ENCODE measurements around the gene SLC10A1. TPM values are rescaled to one million over a fixed set of nuclear protein-coding genes. Genes with fewer than 3 reads are reported as not detected.

Gene SLC10A1
- total and polyA plus RNA-seq, 2 experiments from 2014 or later, result not detected

- H3K4me1 ChIP-seq (ENCODE audit: insufficient read depth), result peaks cover 19% of the 10 kb centered on the region
- no peak overlapping the region for H2AFZ ChIP-seq
- H3K36me3 ChIP-seq (ENCODE audit: low read depth), result peaks cover 85% of the 10 kb centered on the region
- no peak overlapping the region for H3K27ac ChIP-seq
- no peak for DNase-seq
- H4K20me1 ChIP-seq (ENCODE audit: insufficient read depth), result peaks cover 22% of the 10 kb centered on the region; the same call in 1 of the 2 replicates
- no peaks in the 10 kb centered on the region for H3K9me3 ChIP-seq (ENCODE audit: low read depth)
- WGBS, 2 experiments (ENCODE audit: low coverage in 1 of 2, low lambda C conversion rate in 2 of 2, missing lambda C conversion rate in 2 of 2), result 94 to 95% methylated on average over 11 of the region's 11 CpGs
- in situ Hi-C loops (cut with MboI), result no loop called here
- H3K27me3 ChIP-seq (replicated peaks; ENCODE audit: insufficient read depth), result no peaks in the 10 kb centered on the region
- no peak for TF ChIP-seq EZH2 (IDR thresholded peaks at IDR 0.05; ENCODE audit: insufficient read depth, poor library complexity, severe bottlenecking)
- no peak for TF ChIP-seq EZH2phosphoT487 (IDR thresholded peaks at IDR 0.05; ENCODE audit: insufficient read depth, low read depth)
- peaks cover 70% of the 10 kb centered on the region for H3F3A ChIP-seq (ENCODE audit: insufficient read depth)
- H3K4me3 ChIP-seq, result no peak overlapping the region
- H3K9ac ChIP-seq, result no peak overlapping the region
- H3K4me2 ChIP-seq (ENCODE audit: unreplicated experiment), result no peak overlapping the region
- no peaks in the 10 kb centered on the region for H3K9me2 ChIP-seq (ENCODE audit: insufficient read depth)
- peaks cover 86% of the 10 kb centered on the region for H3K79me2 ChIP-seq (ENCODE audit: insufficient read depth)
Observed at GRCh38 chr14:69772082-69773017, 24.7 kb downstream of the SLC10A1 start.

DNA sequence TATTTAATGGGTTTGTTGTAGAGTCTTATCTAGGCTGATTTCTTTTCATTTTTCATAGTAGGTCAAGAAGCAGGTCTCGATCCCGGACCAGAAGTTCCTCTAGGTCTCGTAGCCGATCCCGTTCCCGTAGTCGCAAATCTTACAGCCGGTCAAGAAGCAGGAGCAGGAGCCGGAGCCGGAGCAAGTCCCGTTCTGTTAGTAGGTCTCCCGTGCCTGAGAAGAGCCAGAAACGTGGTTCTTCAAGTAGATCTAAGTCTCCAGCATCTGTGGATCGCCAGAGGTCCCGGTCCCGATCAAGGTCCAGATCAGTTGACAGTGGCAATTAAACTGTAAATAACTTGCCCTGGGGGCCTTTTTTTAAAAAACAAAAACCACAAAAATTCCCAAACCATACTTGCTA is 25.9 kb downstream of the SLC10A1 start:
- H3K79me2 ChIP-seq (ENCODE audit: insufficient read depth), result peaks cover 84% of the 10 kb centered on the region

DNA sequence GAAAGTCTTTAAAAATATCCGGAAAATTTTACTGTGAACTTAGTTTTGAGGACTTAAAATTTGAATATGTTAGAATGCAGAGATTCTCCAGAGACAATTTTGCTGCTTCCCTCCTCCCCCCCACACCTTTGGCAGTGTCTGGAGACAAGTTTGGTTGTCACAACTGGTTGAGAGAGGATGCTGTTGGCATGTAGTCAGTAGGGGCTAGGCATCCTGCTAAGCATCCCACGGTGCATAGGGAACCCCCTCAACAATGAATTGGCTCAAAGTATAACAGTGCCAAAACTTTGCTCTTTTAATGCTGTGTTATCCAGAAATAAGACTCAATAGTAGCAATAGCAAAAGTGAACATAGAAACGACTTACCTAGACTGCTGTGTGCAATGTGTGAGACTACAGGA is 26.5 kb downstream of the SLC10A1 start:
- no peak for DNase-seq
- H3K27me3 ChIP-seq (replicated peaks; ENCODE audit: insufficient read depth), result no peaks in the 10 kb centered on the region
- no peak overlapping the region for H3K4me2 ChIP-seq (ENCODE audit: unreplicated experiment)
- no peak overlapping the region for H3K27ac ChIP-seq
- in situ Hi-C loops (cut with MboI), result no loop called here
- no peak overlapping the region for H3K4me3 ChIP-seq
- peaks cover 22% of the 10 kb centered on the region; the same call in 1 of the 2 replicates for H4K20me1 ChIP-seq (ENCODE audit: insufficient read depth)
- TF ChIP-seq EZH2phosphoT487 (IDR thresholded peaks at IDR 0.05; ENCODE audit: insufficient read depth, low read depth) (no peak), EZH2 (IDR thresholded peaks at IDR 0.05; ENCODE audit: insufficient read depth, poor library complexity, severe bottlenecking) (no peak)
- H3K79me2 ChIP-seq (ENCODE audit: insufficient read depth), result peaks cover 79% of the 10 kb centered on the region
- WGBS, 2 experiments (ENCODE audit: low coverage in 1 of 2, low lambda C conversion rate in 2 of 2, missing lambda C conversion rate in 2 of 2), result 97 to 99% methylated on average over 3 of the region's 3 CpGs
- H3K9me3 ChIP-seq (ENCODE audit: low read depth), result no peaks in the 10 kb centered on the region
- H3K9ac ChIP-seq, result no peak overlapping the region
- H3F3A ChIP-seq (ENCODE audit: insufficient read depth), result peaks cover 64% of the 10 kb centered on the region
- peaks cover 71% of the 10 kb centered on the region for H3K36me3 ChIP-seq (ENCODE audit: low read depth)
- peaks cover 25% of the 10 kb centered on the region for H3K4me1 ChIP-seq (ENCODE audit: insufficient read depth)
- H2AFZ ChIP-seq, result no peak overlapping the region
- no peaks in the 10 kb centered on the region for H3K9me2 ChIP-seq (ENCODE audit: insufficient read depth)

More for the DNA sequence above, 25.9 kb downstream of the SLC10A1 start:
- H4K20me1 ChIP-seq (ENCODE audit: insufficient read depth), result peaks cover 22% of the 10 kb centered on the region; the same call in 1 of the 2 replicates
- no peak for TF ChIP-seq EZH2phosphoT487 (IDR thresholded peaks at IDR 0.05; ENCODE audit: insufficient read depth, low read depth)
- no peak for TF ChIP-seq EZH2 (IDR thresholded peaks at IDR 0.05; ENCODE audit: insufficient read depth, poor library complexity, severe bottlenecking)
- H3K36me3 ChIP-seq (ENCODE audit: low read depth), result peaks cover 76% of the 10 kb centered on the region
- H3K27me3 ChIP-seq (replicated peaks; ENCODE audit: insufficient read depth), result no peaks in the 10 kb centered on the region
- in situ Hi-C loops (cut with MboI), result no loop called here
- peaks cover 70% of the 10 kb centered on the region for H3F3A ChIP-seq (ENCODE audit: insufficient read depth)
- H3K9me3 ChIP-seq (ENCODE audit: low read depth), result no peaks in the 10 kb centered on the region
- H3K9ac ChIP-seq, result 0 out of 2 replicates have a peak overlapping the region, but pooled peaks have one; percentile 2
- no peaks in the 10 kb centered on the region for H3K9me2 ChIP-seq (ENCODE audit: insufficient read depth)
- H2AFZ ChIP-seq, result no peak overlapping the region
- peaks cover 24% of the 10 kb centered on the region for H3K4me1 ChIP-seq (ENCODE audit: insufficient read depth)
- DNase-seq, result no peak
- no peak overlapping the region for H3K4me3 ChIP-seq
- no peak overlapping the region for H3K4me2 ChIP-seq (ENCODE audit: unreplicated experiment)
- 94 to 96% methylated on average over 16 of the region's 16 CpGs for WGBS, 2 experiments (ENCODE audit: low coverage in 1 of 2, low lambda C conversion rate in 2 of 2, missing lambda C conversion rate in 2 of 2)
- H3K27ac ChIP-seq, result no peak overlapping the region

DNA sequence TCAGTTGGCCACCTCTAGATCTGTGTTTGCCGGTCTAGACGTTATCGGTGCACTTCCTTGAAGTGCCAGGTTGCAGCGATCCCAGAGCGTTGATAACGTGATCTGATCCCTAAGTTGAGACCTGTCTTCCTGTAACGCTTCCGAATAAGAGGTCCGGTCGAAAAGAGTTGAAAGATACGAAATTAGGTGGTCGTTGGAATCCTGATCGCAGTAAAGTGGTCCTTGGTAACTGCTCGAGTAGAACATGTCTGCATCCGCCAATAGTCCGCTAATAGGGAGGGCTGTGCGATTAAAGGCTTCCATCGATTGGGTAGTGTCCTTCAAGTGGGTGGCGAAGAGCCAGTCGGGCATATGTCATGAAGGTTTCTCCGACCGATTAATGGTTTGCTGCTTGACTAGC is 27.4 kb downstream of the SLC10A1 start:
- peak overlapping the region; percentile 98 for H3K4me2 ChIP-seq (ENCODE audit: unreplicated experiment)
- in situ Hi-C loops (cut with MboI), result no loop called here
- H2AFZ ChIP-seq, result no peak overlapping the region
- H3K4me3 ChIP-seq, result peak overlapping the region; percentile 2
- peaks cover 54% of the 10 kb centered on the region for H3F3A ChIP-seq (ENCODE audit: insufficient read depth)
- H3K36me3 ChIP-seq (ENCODE audit: low read depth), result peaks cover 61% of the 10 kb centered on the region
- H3K27ac ChIP-seq, result no peak overlapping the region
- WGBS, 2 experiments (ENCODE audit: low coverage in 1 of 2, low lambda C conversion rate in 2 of 2, missing lambda C conversion rate in 2 of 2), result 97 to 98% methylated on average over 22 of the region's 22 CpGs
- H3K9ac ChIP-seq, result no peak overlapping the region
- peaks cover 75% of the 10 kb centered on the region for H3K79me2 ChIP-seq (ENCODE audit: insufficient read depth)
- no peaks in the 10 kb centered on the region for H3K9me3 ChIP-seq (ENCODE audit: low read depth)
- no peaks in the 10 kb centered on the region for H3K9me2 ChIP-seq (ENCODE audit: insufficient read depth)
- H3K4me1 ChIP-seq (ENCODE audit: insufficient read depth), result peaks cover 25% of the 10 kb centered on the region
- no peak for TF ChIP-seq EZH2 (IDR thresholded peaks at IDR 0.05; ENCODE audit: insufficient read depth, poor library complexity, severe bottlenecking)
- TF ChIP-seq EZH2phosphoT487 (IDR thresholded peaks at IDR 0.05; ENCODE audit: insufficient read depth, low read depth), result no peak
- H3K27me3 ChIP-seq (replicated peaks; ENCODE audit: insufficient read depth), result no peaks in the 10 kb centered on the region
- peaks cover 22% of the 10 kb centered on the region; the same call in 1 of the 2 replicates for H4K20me1 ChIP-seq (ENCODE audit: insufficient read depth)
- no peak for DNase-seq

Data from GM23248 (cell line).